Smooth muscle cell (in vitro differentiated cells): ENCODE measurements around the gene TRIM44. TPM values are rescaled to one million over a fixed set of nuclear protein-coding genes. Genes with fewer than 3 reads are reported as not detected.

Source experiments
- DNase-seq: peaks from one replicate; lab custom pipeline; 2025; ENCODE audit not compliant: unreplicated experiment; lab: John Stamatoyannopoulos, UW
- H2AFZ ChIP-seq: fragments of 200-600 bp; sonication (generic); 2 replicates; pipeline ENCODE4 v1.6.0; 2016; ENCODE audit warnings: antibody characterized with exemption, low read depth, mild to moderate bottlenecking
- H3F3A ChIP-seq: fragments of 200-600 bp; sonication (generic); 2 replicates; pipeline ENCODE4 v1.6.0; 2017; ENCODE audit warnings: antibody characterized with exemption, low read depth
- H3K27ac ChIP-seq: fragments of 200-600 bp; sonication (generic); 2 replicates; pipeline ENCODE4 v1.5.1; 2016; ENCODE audit warnings: low read depth, mild to moderate bottlenecking
- H3K27me3 ChIP-seq: fragments of 200-600 bp; sonication (generic); 2 replicates; pipeline ENCODE4 v1.6.1; 2016; ENCODE audit warnings: low read depth, mild to moderate bottlenecking
- H3K36me3 ChIP-seq: fragments of 200-600 bp; sonication (generic); 2 replicates; pipeline ENCODE4 v1.5.1; 2016; ENCODE audit warnings: low read depth
- H3K4me1 ChIP-seq: fragments of 200-600 bp; sonication (generic); 2 replicates; pipeline ENCODE4 v1.5.1; 2016; ENCODE audit warnings: low read depth
- H3K4me2 ChIP-seq: fragments of 200-600 bp; sonication (generic); 2 replicates; pipeline ENCODE4 v1.6.0; 2016; ENCODE audit warnings: mild to moderate bottlenecking
- H3K4me3 ChIP-seq: fragments of 200-600 bp; sonication (generic); 2 replicates; pipeline ENCODE4 v1.5.1; 2016; ENCODE audit warnings: mild to moderate bottlenecking
- H3K79me2 ChIP-seq: fragments of 200-600 bp; sonication (generic); 2 replicates; pipeline ENCODE4 v1.6.0; 2016; ENCODE audit warnings: low read depth, mild to moderate bottlenecking
- H3K9ac ChIP-seq: fragments of 200-600 bp; sonication (generic); 2 replicates; pipeline ENCODE4 v1.6.0; 2016; ENCODE audit warnings: low read depth
- H3K9me3 ChIP-seq: fragments of 200-600 bp; sonication (generic); replicated peaks from 2 replicates; pipeline ENCODE4 v1.5.1; 2016; ENCODE audit warnings: low read depth
- H4K20me1 ChIP-seq: fragments of 200-600 bp; sonication (generic); 2 replicates; pipeline ENCODE4 v1.6.0; 2016; ENCODE audit warnings: low read depth
- CTCF ChIP-seq: fragments of 200-600 bp; sonication (generic); IDR thresholded peaks from 2 replicates; pipeline ENCODE4 v1.5.1; 2017; ENCODE audit warnings: borderline replicate concordance, mild to moderate bottlenecking, antibody characterized with exemption; ENCODE audit not compliant: insufficient read depth, poor library complexity, severe bottlenecking
- WGBS: methylation state at CpG from one replicate; pipeline ENCODE4 v1.1.7; 2016; ENCODE audit warnings: low lambda C conversion rate; 5-methylcytosine and 5-hydroxymethylcytosine counted together
- polyA plus RNA-seq: library from polyadenylated mRNA; unstranded; fragments of >200 nt; fragmentation: Nextera tagmentation; extraction: Ambion mirVana; gene quantifications from 2 replicates; pipeline ENCODE4 v1.2.1, GENCODE V29; 2016
- total RNA-seq: library from RNA; depleted of rRNA; stranded (reverse); fragments of >200 nt; gene quantifications from 2 replicates; pipeline ENCODE4 v1.2.3, GENCODE V29; 2014

The TRIM44 gene
- total and polyA plus RNA-seq, 2 experiments from 2014 or later = 20.9 to 32.9 TPM

GRCh38 chr11:35851342-35851741 lies 188.8 kb downstream of the TRIM44 start:
- Histone ChIP-seq H3F3A (no peaks in the 10 kb centered on the region), H3K27ac (no peak overlapping the region), H4K20me1 (no peaks in the 10 kb centered on the region), H3K4me3 (no peak overlapping the region), H3K27me3 (peaks cover 35% of the 10 kb centered on the region), H3K4me1 (no peaks in the 10 kb centered on the region), H2AFZ (no peak overlapping the region), H3K9ac (no peak overlapping the region), H3K4me2 (no peak overlapping the region), H3K9me3 (no peaks in the 10 kb centered on the region), H3K36me3 (no peaks in the 10 kb centered on the region), H3K79me2 (no peaks in the 10 kb centered on the region)
- DNase-seq = no peak
- WGBS = 100% methylated on average over 6 of the region's 6 CpGs
- TF ChIP-seq CTCF = no peak

- WGBS = 73% methylated on average over 6 of the region's 6 CpGs
- H3K79me2 ChIP-seq = no peaks in the 10 kb centered on the region
- DNase-seq = no peak
- H4K20me1 ChIP-seq = no peaks in the 10 kb centered on the region
- H3F3A ChIP-seq = no peaks in the 10 kb centered on the region
- H3K4me2 ChIP-seq = no peak overlapping the region
- H3K4me3 ChIP-seq = no peak overlapping the region
- no peaks in the 10 kb centered on the region for H3K9me3 ChIP-seq
- no peaks in the 10 kb centered on the region for H3K4me1 ChIP-seq
- no peak overlapping the region for H3K9ac ChIP-seq
- no peak overlapping the region for H3K27ac ChIP-seq
- no peaks in the 10 kb centered on the region for H3K36me3 ChIP-seq
- peaks cover 27% of the 10 kb centered on the region for H3K27me3 ChIP-seq
- no peak overlapping the region for H2AFZ ChIP-seq
- TF ChIP-seq CTCF = no peak
Measured at GRCh38 chr11:35852056-35852455, 189.5 kb downstream of the TRIM44 start.

- Histone ChIP-seq H3K9me3 (no peaks in the 10 kb centered on the region), H3K9ac (no peak overlapping the region), H3K36me3 (no peaks in the 10 kb centered on the region), H3F3A (no peaks in the 10 kb centered on the region), H3K79me2 (no peaks in the 10 kb centered on the region), H3K4me2 (no peak overlapping the region), H3K27ac (no peak overlapping the region), H4K20me1 (no peaks in the 10 kb centered on the region), H3K27me3 (peaks cover 10% of the 10 kb centered on the region), H3K4me1 (no peaks in the 10 kb centered on the region), H3K4me3 (no peak overlapping the region), H2AFZ (no peak overlapping the region)
- DNase-seq = no peak
- WGBS = 87% methylated on average over 5 of the region's 5 CpGs
- TF ChIP-seq CTCF = no peak
Measured at GRCh38 chr11:35853971-35854370, 191.4 kb downstream of the TRIM44 start.

- no peak overlapping the region for H2AFZ ChIP-seq
- no peaks in the 10 kb centered on the region for H3F3A ChIP-seq
- H3K4me3 ChIP-seq = no peak overlapping the region
- H3K27ac ChIP-seq = no peak overlapping the region
- TF ChIP-seq CTCF = no peak
- no peak overlapping the region for H3K4me2 ChIP-seq
- no peaks in the 10 kb centered on the region for H3K36me3 ChIP-seq
- no peaks in the 10 kb centered on the region for H3K79me2 ChIP-seq
- no peaks in the 10 kb centered on the region for H3K4me1 ChIP-seq
- no peak for DNase-seq
- no peaks in the 10 kb centered on the region for H4K20me1 ChIP-seq
- H3K9me3 ChIP-seq = no peaks in the 10 kb centered on the region
- H3K27me3 ChIP-seq = no peaks in the 10 kb centered on the region
- no peak overlapping the region for H3K9ac ChIP-seq
Measured at GRCh38 chr11:35855671-35856070, 193.1 kb downstream of the TRIM44 start.
